DMS 273 (cell line): ENCODE measurements around the gene FNDC3B.

ENCODE experiments used
- DNase-seq: peaks from one replicate; lab custom pipeline; 2025; ENCODE audit not compliant: unreplicated experiment; lab: John Stamatoyannopoulos, UW

Gene FNDC3B

DNA sequence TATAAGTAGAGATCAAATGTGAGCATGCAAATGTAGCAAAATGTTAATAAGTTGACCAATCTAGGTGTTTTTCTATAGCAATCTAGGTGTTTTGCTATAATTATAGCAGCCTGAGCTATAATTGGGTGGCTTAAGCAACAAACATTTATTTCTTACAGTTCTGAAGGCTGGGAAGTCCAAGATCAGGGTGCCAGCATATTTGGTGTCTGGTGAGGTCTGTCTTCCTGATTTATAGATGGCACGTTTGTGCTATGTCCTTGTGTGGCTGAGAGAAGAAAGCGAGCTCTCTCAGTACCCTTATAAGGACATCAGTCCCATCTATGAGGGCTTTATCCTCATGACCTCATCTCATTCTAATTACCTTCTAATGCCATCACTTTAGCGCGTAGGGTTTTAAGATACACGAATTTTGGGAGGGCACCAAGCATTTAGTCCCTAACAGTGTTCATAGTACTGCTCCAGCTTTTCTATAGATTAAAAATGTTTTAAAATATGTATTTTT, 237.8 kb downstream of the FNDC3B start:
- no peak for DNase-seq

DNA sequence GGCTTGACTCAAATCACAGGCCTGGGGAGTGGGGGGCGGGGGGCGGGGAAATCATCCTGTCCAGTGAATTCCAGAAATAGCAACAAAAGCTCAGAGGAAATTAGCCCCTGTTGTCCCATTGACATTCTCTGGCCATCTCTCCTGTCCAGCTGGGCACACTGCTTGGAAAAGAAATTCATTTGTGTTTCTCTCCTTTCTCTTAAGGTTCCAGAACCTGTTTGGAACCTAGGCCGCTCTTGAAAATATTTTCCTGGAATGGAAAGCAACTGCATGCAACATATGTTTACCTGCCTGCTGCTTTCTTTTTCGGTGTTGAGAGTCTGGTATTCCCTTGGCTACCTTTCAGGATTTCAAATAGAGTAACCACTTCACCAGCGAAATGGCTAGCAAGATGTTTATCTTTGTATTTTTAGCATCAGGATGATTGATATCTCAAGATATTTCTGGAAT, 239.8 kb downstream of the FNDC3B start:
- DNase-seq: peak; percentile 47

- no peak for DNase-seq
Measured at GRCh38 chr3:172279974-172280373, 240.6 kb downstream of the FNDC3B start.

GRCh38 chr3:172280406-172281051, 241.2 kb downstream of the FNDC3B start:
- DNase-seq: peak; percentile 56

DNA sequence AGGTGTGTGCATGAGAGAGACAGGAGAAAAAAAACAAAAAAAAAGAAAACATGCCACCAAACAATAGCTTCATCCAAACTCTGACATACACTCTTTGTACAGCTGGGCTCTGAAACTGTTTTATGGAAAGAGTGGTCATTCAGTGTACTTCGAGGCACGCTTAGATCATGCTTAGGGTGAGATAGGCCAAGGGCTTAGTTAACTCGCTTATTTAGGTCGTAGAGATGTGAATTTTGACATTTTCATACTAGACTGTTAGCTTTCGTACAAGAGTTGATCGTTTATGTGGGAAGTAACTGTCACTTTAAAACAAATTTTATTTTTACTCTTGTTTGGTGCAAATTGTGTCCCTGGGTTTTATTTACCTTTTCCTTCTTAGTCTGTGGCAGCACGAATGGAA, 242.5 kb downstream of the FNDC3B start:
- no peak for DNase-seq

DNA sequence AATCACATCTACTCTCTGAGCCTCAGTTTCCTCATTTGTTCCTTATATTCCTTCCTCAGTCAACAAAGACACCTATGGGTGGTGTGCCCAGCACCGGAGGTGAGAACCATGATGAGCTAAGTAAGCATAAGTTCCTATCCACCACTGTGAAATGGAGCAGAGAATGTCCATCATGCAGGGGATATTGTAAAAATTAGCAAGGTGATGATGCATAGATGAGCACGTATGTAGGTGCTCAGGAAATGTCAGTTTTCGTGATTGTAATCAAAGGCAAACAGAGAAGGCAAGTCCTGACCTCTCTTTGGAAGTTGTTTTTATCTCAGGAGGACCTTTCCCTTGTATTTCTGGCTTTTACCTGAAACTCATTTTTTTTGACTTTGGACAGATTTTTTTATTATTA, 243.5 kb downstream of the FNDC3B start:
- no peak for DNase-seq

DNA sequence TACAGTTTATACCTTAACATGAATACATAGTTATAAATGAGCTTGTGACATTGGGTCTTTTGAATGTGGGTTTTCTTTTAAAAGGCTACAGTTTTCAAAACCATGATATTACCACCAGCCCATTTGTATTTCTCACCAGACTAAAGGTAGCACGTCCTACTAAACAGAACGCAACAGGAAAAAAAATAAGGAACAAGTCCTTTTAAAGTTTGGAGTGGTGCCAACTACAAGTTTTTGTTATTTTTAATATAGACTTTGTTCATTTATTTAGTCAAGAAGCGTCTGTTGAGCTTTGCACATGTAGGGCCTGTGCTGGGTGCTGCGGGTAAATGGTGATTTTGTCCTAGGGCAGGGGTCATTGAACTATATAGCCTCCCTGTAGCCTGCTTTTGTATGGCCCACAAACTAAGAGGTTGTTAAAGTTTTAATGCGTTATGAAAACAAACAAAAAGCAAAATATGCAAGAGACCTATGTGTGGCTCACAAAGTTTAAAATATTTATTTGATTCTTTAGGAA, 244.5 kb downstream of the FNDC3B start:
- no peak for DNase-seq

DNA sequence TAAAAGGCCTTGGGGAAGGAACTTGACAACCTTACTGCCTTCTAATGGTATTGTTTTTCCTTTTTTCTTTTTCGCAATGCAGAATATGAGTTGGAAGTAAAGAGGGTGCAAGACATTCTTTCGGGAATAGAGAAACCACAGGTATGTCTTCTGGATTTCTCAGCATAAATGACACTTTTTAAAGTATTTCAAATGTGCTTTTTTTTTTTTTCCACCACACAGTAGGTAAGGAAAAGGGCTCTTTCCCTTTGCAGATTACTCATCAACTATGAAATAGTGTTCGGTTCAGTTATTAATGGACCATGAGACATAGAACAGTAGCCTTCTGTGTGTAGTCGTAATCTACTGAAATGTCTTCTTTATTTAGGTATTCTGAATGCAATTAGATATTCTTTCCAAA, 246.5 kb downstream of the FNDC3B start:
- DNase-seq: no peak

DNA sequence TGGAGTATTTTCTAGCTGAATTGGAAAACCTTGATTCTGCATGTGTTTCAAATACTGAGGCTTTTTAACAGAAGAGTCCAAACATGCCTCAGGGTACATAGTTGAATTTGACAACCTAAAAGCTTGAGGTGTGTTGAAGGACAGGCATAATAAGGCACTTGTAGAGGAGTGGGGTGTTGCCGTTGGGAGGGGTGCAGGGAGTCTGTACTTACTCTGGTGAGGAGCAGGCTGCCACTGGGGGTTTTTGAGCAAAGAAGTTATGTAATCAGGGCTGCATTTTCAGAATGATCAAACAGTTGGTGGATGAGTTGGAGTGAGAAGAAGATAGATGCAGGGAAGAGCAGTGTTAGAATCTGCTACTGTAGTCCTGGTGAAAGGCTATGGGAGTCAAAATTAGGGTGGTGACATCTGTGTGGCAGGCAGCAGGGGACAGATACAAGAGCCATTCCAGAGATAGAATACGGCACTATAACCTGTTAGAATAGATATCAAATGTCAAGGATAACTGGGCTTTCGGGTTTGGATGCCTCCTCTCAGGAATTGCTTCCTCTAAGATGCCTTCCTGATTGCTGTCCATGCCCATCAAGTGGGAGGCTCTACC, 247.3 kb downstream of the FNDC3B start:
- no peak for DNase-seq

GRCh38 chr3:172287937-172288477, 248.6 kb downstream of the FNDC3B start:
- DNase-seq: no peak

- DNase-seq: no peak
Measured at GRCh38 chr3:172288651-172289050, 249.3 kb downstream of the FNDC3B start.

GRCh38 chr3:172289583-172289982, 250.2 kb downstream of the FNDC3B start:
- peak; percentile 21 for DNase-seq

DNA sequence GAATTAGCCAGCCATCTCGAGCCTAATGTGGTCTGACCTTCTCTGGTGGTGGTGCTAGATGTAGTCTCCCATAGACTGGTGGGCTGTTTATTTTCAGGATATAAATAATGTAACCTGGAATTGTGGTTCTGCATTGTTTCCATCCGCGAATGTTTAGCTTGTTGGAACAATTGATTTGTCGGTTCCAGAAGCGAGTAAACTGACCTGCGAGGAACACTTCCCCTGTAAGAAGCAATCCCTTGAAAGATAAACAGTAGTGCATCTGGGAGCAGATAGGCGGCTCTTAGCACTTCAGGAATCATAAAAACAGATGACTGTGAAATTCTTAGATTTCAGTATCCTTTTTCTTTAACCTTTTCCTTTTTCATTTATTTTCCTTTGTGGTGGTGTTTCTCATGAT, 251.1 kb downstream of the FNDC3B start:
- DNase-seq: no peak

GRCh38 chr3:172291650-172292049, 252.3 kb downstream of the FNDC3B start:
- no peak for DNase-seq

- no peak for DNase-seq
Measured at GRCh38 chr3:172292422-172292821, 253.0 kb downstream of the FNDC3B start.

GRCh38 chr3:172293093-172293492, 253.7 kb downstream of the FNDC3B start:
- DNase-seq: no peak

- no peak for DNase-seq
Measured at GRCh38 chr3:172294223-172294806, 254.9 kb downstream of the FNDC3B start.

DNA sequence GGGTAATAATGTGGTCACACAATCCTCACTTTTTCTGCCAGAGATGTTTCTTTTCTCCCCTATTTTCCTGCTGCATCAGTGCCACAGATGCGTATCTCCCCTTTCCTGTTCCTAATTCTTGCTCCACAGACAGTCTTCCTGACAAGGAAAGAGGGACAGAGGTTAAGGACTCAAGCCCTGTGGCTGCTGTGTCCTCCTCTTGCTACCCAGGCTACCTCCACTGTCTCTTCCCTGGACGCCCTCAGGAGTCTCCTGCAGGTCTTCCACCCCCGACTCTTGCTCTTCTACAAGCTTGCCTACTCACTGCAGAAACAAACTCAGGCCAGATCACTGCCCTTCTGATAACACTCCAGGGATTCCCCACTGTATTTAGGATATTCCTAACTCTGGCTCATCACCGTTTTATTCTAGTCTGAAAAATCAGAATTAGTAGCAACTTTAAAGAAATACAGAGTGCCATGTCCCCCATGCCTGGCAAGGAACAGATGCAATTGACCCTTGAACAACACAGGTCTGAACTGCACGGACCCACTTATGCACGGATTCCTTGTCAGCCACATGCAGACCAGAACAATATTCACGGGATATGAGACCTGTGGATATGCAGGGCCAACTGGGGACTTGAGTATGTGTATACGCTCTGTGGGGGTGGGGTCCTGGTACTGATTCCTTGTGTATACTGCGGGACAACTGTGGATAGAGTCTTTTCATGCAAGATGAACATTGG, 257.0 kb downstream of the FNDC3B start:
- no peak for DNase-seq

- DNase-seq: no peak
Measured at GRCh38 chr3:172296975-172297332, 257.6 kb downstream of the FNDC3B start.

GRCh38 chr3:172298247-172298646, 258.9 kb downstream of the FNDC3B start:
- no peak for DNase-seq

DNA sequence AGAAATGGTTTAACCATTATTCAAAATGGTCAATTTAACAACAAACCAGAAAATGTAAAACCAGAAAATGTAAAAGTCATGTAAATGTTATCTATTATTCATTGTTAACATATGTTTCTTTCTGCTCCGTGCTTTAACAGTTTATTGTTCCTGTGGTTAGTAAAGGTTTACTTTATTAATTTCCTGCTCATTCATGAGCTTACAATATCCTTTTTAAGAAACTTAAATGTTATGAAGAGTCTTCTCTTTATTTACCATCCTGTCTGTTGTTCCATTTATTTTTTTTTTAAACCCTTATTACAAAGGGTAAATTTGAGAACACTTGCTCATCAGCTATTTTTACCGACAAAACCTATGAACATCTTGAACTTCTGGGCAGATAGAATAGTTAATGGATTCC, 260.8 kb downstream of the FNDC3B start:
- DNase-seq: no peak
